Trophoblast cell (in vitro differentiated cells and primary cell): ENCODE data around the gene CRABP2.
A peak's percentile ranks its signal among the peaks of the same experiment; 100 is the strongest.

Experiments
- DNase-seq, 2 donors: peaks; one replicate each; pipeline ENCODE4 v3.0.0-alpha.2; 2016
- H2AFZ ChIP-seq: 2 replicates; pipeline ENCODE4 v1.6.1; 2013; ENCODE audit warnings: low read length, moderate library complexity, mild to moderate bottlenecking; ENCODE audit not compliant: insufficient read depth, poor library complexity
- H2AK5ac ChIP-seq: 2 replicates; pipeline ENCODE4 v1.6.1; 2013; ENCODE audit warnings: mild to moderate bottlenecking, low read length
- H2BK120ac ChIP-seq: 2 replicates; pipeline ENCODE4 v1.6.1; 2013; ENCODE audit warnings: low read length, mild to moderate bottlenecking, moderate library complexity; ENCODE audit not compliant: insufficient read depth, poor library complexity
- H2BK12ac ChIP-seq: 2 replicates; pipeline ENCODE4 v1.6.1; 2013; ENCODE audit warnings: mild to moderate bottlenecking, low read length, moderate library complexity
- H2BK5ac ChIP-seq: 2 replicates; pipeline ENCODE4 v1.6.1; 2013; ENCODE audit warnings: low read length, low read depth, moderate library complexity, mild to moderate bottlenecking; ENCODE audit not compliant: poor library complexity
- H3K14ac ChIP-seq: 2 replicates; pipeline ENCODE4 v1.6.1; 2013; ENCODE audit warnings: mild to moderate bottlenecking, low read length
- H3K18ac ChIP-seq: 2 replicates; pipeline ENCODE4 v1.6.1; 2013; ENCODE audit warnings: mild to moderate bottlenecking, low read length
- H3K23ac ChIP-seq: 2 replicates; pipeline ENCODE4 v1.6.1; 2013; ENCODE audit warnings: low read length
- H3K27ac ChIP-seq: 2 replicates; pipeline ENCODE4 v1.5.1; 2013; ENCODE audit warnings: low read depth, mild to moderate bottlenecking, inconsistent platforms, low read length, moderate library complexity
- H3K27me3 ChIP-seq: 2 replicates; pipeline ENCODE4 v1.6.1; 2013; ENCODE audit warnings: inconsistent platforms, mild to moderate bottlenecking, low read length, moderate library complexity; ENCODE audit not compliant: insufficient read depth
- H3K36me3 ChIP-seq, 2 experiments: 1 replicate in 1 of 2; 2 replicates in 1 of 2; pipeline ENCODE4 v1.6.1; 2013; ENCODE audit warnings: low read length in 2 of 2, mild to moderate bottlenecking in 2 of 2, moderate library complexity in 1 of 2; ENCODE audit not compliant: insufficient read depth in 2 of 2, control insufficient read depth in 1 of 2
- H3K4ac ChIP-seq: 2 replicates; pipeline ENCODE4 v1.6.1; 2013; ENCODE audit warnings: low read depth, mild to moderate bottlenecking, low read length, moderate library complexity
- H3K4me1 ChIP-seq, 2 experiments: 1 replicate in 1 of 2; 2 replicates in 1 of 2; pipeline ENCODE4 v1.6.1; 2013; ENCODE audit warnings: low read length in 2 of 2, mild to moderate bottlenecking in 2 of 2, moderate library complexity in 1 of 2; ENCODE audit not compliant: insufficient read depth in 2 of 2, control insufficient read depth in 1 of 2
- H3K4me2 ChIP-seq: 2 replicates; pipeline ENCODE4 v1.6.1; 2013; ENCODE audit warnings: inconsistent platforms, mild to moderate bottlenecking, low read length, moderate library complexity
- H3K4me3 ChIP-seq: 2 replicates; pipeline ENCODE4 v1.5.1; 2013; ENCODE audit warnings: mild to moderate bottlenecking, low read depth, low read length, inconsistent platforms
- H3K79me1 ChIP-seq: one replicate; pipeline ENCODE4 v1.6.1; 2013; ENCODE audit warnings: low read length
- H3K79me2 ChIP-seq: 2 replicates; pipeline ENCODE4 v1.6.1; 2013; ENCODE audit warnings: low read length, mild to moderate bottlenecking; ENCODE audit not compliant: control insufficient read depth, insufficient read depth, poor library complexity
- H3K9ac ChIP-seq: 2 replicates; pipeline ENCODE4 v1.6.1; 2013; ENCODE audit warnings: mild to moderate bottlenecking, low read length
- H3K9me3 ChIP-seq: 2 replicates; pipeline ENCODE4 v1.6.1; 2013; ENCODE audit warnings: low read depth, mild to moderate bottlenecking, control low read depth, inconsistent platforms, low read length; ENCODE audit not compliant: insufficient read depth
- H4K12ac ChIP-seq: 2 replicates; pipeline ENCODE4 v1.6.1; 2013; ENCODE audit warnings: low read depth, mild to moderate bottlenecking, low read length, moderate library complexity
- H4K8ac ChIP-seq: 2 replicates; pipeline ENCODE4 v1.6.1; 2013; ENCODE audit warnings: low read depth, mild to moderate bottlenecking, low read length, moderate library complexity
- H4K91ac ChIP-seq: one replicate; pipeline ENCODE4 v1.6.1; 2013; ENCODE audit warnings: low read depth, mild to moderate bottlenecking, low read length, moderate library complexity
- WGBS: extraction: QIAGEN DNeasy Blood & Tissue Kit; methylation state at CpG from one replicate; pipeline ENCODE4 v1.1.7; 2013; ENCODE audit warnings: missing lambda C conversion rate; ENCODE audit not compliant: insufficient read length, insufficient coverage; ENCODE audit errors: extremely low coverage; 5-methylcytosine and 5-hydroxymethylcytosine counted together

CRABP2 gene

DNA sequence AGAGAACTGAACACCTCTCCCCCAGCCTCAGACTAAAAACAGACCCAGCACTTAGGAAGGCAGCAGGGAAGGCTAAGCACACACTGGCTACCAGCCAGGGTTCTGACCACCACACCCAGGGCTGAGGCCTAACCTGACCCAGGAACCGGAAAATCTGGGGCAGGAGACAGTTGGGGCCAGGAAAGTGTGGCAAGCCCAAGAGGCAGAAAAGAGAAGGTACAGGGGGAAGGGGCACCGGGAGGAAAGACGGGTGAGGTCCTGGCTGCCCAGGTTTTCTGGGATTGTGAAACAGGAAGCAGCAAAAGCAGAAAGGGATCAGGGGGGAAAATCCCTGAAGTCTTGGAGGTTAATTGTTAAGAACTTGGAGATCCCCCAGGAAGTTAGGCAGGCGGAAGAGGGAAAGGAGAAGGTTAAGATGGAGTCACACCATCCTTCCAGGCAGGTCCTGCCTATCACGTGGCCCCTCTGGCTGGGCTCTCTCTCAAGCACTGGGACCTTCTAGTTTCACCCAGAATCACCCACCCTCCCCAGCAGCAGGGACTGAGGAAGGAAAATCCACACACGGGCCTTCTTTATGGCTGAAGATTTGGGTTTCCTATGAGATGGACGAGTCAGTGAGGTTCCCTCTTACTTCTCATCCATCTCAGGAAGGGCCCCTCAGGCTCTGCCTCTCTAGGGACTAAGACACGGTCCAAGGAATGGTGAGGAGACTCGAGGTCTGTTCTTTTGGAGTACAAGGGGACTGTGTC is 43.5 kb upstream of the CRABP2 start:
- H2AK5ac ChIP-seq: peak overlapping the region; percentile 94
- H3K4me2 ChIP-seq: peak overlapping the region; percentile 93
- H2AFZ ChIP-seq: no peak overlapping the region
- H2BK12ac ChIP-seq: peak overlapping the region; percentile 87
- peak overlapping the region; percentile 86 for H3K18ac ChIP-seq
- no peaks in the 10 kb centered on the region for H3K27me3 ChIP-seq
- peak overlapping the region; percentile 99 for H3K4ac ChIP-seq
- peak overlapping the region; percentile 100 for H3K27ac ChIP-seq
- peak overlapping the region; percentile 98 for H2BK5ac ChIP-seq
- peak overlapping the region; percentile 99 for H4K91ac ChIP-seq
- H3K9me3 ChIP-seq: peaks cover 2% of the 10 kb centered on the region
- H3K36me3 ChIP-seq: peaks cover 21 to 22% of the 10 kb centered on the region in 2 experiments
- peaks cover 48% of the 10 kb centered on the region for H3K79me1 ChIP-seq
- H3K79me2 ChIP-seq: peaks cover 58% of the 10 kb centered on the region
- peak overlapping the region; percentile 90 for H3K14ac ChIP-seq
- peak overlapping the region; percentile 81 for H2BK120ac ChIP-seq
- no peak overlapping the region for H3K23ac ChIP-seq
- no peak overlapping the region for H3K4me3 ChIP-seq
- H4K8ac ChIP-seq: peak overlapping the region; percentile 82
- H4K12ac ChIP-seq: peak overlapping the region; percentile 47
- peak; percentile 56 to 66 for DNase-seq
- H3K9ac ChIP-seq: no peak overlapping the region
- peaks cover 39 to 46% of the 10 kb centered on the region in 2 experiments for H3K4me1 ChIP-seq
- no CpG with 5 or more reads among the region's 9 CpGs for WGBS

DNA sequence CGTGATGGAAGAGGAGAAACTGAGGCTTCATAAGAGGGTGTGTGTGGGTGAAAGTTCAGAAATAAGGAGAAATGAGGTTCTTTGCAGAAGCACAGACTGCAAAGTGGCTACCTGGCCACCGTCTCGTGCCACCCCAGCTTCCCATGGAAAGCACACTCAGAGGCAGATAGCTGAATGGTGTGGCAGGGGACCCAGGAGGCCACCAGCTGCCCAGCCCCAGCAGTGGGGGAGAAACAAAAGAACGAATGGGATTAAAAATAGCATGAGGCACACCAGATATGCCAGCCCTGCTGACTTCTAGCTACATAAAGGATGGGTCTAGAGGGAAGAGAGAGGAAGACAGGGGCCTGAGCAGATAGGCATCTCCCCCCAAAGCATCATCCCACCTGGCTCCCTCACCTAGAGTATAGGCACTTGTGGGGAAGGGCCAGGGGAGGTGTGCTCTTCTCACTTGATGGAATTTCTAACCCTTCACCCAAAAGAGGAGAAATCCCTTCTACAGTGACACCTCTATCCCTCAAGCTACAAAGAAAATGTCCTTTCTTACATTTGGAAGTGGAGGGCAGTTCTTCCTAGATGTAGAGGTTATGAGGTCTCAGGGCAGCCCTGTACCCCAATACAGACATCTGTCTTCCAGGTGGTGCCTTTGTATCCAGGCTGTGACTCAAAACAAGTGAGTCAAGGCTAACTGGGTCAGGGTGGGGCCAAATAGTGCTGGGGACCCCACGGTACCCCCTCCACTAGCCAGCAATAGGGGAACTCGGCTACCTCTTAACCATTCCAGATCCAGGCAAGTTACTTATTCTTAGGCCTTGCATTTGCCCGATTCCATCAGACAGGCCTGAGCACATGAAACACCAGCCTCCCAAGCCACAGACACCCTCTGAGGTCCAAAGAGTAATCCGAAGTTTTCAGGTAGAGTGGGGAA is 42.6 kb upstream of the CRABP2 start:
- no peaks in the 10 kb centered on the region for H3K27me3 ChIP-seq
- peak overlapping the region; percentile 94 for H2BK5ac ChIP-seq
- H4K12ac ChIP-seq: peak overlapping the region; percentile 92
- peaks cover 2% of the 10 kb centered on the region for H3K9me3 ChIP-seq
- no peak overlapping the region for H3K4me3 ChIP-seq
- H4K8ac ChIP-seq: peak overlapping the region; percentile 87
- H3K27ac ChIP-seq: peak overlapping the region; percentile 100
- H3K79me1 ChIP-seq: peaks cover 48% of the 10 kb centered on the region
- H3K18ac ChIP-seq: peak overlapping the region; percentile 86
- peak overlapping the region; percentile 99 for H4K91ac ChIP-seq
- WGBS: no CpG with 5 or more reads among the region's 8 CpGs
- H3K23ac ChIP-seq: no peak overlapping the region
- H3K14ac ChIP-seq: peak overlapping the region; percentile 94
- DNase-seq: peak; percentile 15 to 18
- H3K9ac ChIP-seq: peak overlapping the region; percentile 23
- H2AK5ac ChIP-seq: peak overlapping the region; percentile 94
- H2BK12ac ChIP-seq: peak overlapping the region; percentile 87
- peak overlapping the region; percentile 55 for H3K4me2 ChIP-seq
- peak overlapping the region; percentile 99 for H3K4ac ChIP-seq
- peak overlapping the region; percentile 87 for H2BK120ac ChIP-seq
- H2AFZ ChIP-seq: no peak overlapping the region
- H3K4me1 ChIP-seq: peaks cover 39 to 45% of the 10 kb centered on the region in 2 experiments
- H3K79me2 ChIP-seq: peaks cover 58% of the 10 kb centered on the region
- peaks cover 30 to 31% of the 10 kb centered on the region in 2 experiments for H3K36me3 ChIP-seq

DNA sequence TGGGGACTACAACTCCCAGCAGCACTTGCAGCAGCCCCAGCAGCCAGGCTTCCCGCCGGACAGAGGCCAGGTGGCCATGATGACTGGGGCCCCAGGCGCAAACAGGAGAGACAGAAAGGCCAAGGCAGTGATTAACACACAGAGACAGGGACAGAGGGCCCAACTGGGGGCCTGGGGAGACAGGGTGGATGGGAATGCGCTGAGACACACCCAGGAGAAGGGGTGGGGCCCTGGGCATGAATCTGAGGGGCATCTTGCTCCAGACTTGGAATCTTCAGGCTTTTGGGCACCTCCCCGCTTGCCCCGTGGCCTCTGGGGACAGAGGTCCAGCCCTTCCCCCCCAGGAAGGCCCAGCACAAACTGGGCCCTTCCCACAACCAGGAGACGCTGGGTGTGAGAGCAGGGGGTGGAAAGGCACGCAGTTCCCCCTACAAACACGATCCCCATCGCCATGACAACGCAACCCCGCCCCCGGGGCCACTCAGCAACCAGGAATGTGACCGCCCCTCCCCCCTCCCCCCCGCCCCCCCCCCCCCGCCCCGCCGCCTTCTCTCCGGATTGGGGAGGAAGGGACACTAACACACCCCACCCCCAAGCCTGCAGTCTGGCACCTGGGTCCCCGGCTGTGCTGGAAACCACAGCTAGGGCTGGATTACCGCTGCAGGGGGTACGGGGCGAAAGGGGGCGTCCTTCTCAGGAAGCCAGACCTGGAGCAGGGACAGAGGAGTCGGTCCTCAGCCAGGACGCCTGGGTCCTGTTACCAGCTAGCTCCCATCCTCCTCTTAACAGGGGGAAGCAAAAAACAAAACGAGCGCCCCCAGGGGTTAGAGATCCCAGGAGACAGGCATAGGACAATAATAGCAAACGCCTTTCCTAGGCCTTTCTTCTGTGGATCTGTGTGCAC is 41.6 kb upstream of the CRABP2 start:
- Histone ChIP-seq H4K12ac (peak overlapping the region; percentile 98), H2AK5ac (peak overlapping the region; percentile 99), H2AFZ (peak overlapping the region; percentile 67), H3K4me2 (peak overlapping the region; percentile 83), H4K8ac (peak overlapping the region; percentile 98), H2BK5ac (peak overlapping the region; percentile 100), H3K23ac (no peak overlapping the region), H3K36me3 (peaks cover 33 to 40% of the 10 kb centered on the region in 2 experiments), H3K4me1 (peaks cover 42% of the 10 kb centered on the region in 2 experiments), H3K27ac (peak overlapping the region; percentile 100), H3K4me3 (peak overlapping the region; percentile 51), H3K27me3 (no peaks in the 10 kb centered on the region), H3K79me2 (peaks cover 54% of the 10 kb centered on the region), H3K9ac (peak overlapping the region; percentile 86), H3K9me3 (peaks cover 2% of the 10 kb centered on the region), H3K18ac (peak overlapping the region; percentile 94), H3K14ac (peak overlapping the region; percentile 98), H2BK12ac (peak overlapping the region; percentile 82), H3K4ac (peak overlapping the region; percentile 99), H2BK120ac (peak overlapping the region; percentile 100), H4K91ac (peak overlapping the region; percentile 100), H3K79me1 (peaks cover 44% of the 10 kb centered on the region)
- no CpG with 5 or more reads among the region's 29 CpGs for WGBS
- DNase-seq: peak; percentile 91 to 93
